ENCODE results near the gene GSN. TPM values are rescaled to one million over a fixed set of nuclear protein-coding genes. Genes with fewer than 3 reads are reported as not detected.

Gene GSN
- total RNA-seq, 1 donor, result 254 TPM

DNA sequence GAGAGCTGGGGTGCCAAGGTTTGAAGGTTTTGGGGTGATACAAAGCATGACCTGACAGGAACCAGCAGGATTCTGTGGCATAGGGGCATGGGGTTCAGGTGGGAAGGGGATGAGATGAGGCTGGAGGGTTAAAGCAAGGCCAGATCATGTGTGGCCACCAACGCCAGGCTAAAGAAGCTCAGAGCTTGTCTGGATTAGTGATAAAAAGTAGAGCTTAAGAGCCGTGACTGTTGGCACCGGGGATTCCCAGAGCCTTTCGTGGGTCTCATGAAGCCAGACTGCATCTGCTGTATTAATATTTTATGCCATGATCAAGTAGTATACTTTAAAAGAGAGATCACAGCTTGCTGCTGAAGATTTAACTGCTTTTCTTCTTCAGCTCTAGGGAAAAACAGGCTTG lies 8.5 kb upstream of the GSN start:
- no peak for DNase-seq (ENCODE audit: low read depth)
- TF ChIP-seq, protein P1, sequence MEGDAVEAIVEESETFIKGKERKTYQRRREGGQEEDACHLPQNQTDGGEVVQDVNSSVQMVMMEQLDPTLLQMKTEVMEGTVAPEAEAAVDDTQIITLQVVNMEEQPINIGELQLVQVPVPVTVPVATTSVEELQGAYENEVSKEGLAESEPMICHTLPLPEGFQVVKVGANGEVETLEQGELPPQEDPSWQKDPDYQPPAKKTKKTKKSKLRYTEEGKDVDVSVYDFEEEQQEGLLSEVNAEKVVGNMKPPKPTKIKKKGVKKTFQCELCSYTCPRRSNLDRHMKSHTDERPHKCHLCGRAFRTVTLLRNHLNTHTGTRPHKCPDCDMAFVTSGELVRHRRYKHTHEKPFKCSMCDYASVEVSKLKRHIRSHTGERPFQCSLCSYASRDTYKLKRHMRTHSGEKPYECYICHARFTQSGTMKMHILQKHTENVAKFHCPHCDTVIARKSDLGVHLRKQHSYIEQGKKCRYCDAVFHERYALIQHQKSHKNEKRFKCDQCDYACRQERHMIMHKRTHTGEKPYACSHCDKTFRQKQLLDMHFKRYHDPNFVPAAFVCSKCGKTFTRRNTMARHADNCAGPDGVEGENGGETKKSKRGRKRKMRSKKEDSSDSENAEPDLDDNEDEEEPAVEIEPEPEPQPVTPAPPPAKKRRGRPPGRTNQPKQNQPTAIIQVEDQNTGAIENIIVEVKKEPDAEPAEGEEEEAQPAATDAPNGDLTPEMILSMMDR (IDR thresholded peaks at IDR 0.05; ENCODE audit: insufficient read depth, low read depth, low read length), result no peak
- H3K4me3 ChIP-seq (ENCODE audit: low read depth, low read length), result no peak overlapping the region

DNA sequence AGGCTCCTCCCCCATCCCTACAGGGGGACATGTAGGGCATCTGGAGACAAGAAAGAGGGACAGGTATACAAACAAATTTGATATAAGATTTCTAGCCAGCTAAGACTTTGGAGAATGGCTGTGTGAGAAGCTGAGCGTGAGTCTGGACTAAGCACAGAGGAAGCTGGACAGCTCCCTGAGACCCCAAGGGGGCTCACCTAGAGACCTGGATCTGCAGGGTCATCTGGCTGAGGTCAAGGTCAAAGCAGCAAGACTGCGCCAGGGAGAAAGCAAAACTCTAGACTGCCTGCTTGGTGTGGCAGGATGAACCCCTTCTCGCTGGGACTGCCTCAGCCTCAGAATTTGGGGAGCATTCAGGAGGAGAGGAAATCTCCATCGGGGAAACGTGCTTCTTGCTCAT lies 8.0 kb upstream of the GSN start:
- H3K4me3 ChIP-seq (ENCODE audit: low read depth, low read length), result no peak overlapping the region
- DNase-seq (ENCODE audit: low read depth), result no peak
- TF ChIP-seq, protein P1 (IDR thresholded peaks at IDR 0.05; ENCODE audit: insufficient read depth, low read depth, low read length), result no peak

DNA sequence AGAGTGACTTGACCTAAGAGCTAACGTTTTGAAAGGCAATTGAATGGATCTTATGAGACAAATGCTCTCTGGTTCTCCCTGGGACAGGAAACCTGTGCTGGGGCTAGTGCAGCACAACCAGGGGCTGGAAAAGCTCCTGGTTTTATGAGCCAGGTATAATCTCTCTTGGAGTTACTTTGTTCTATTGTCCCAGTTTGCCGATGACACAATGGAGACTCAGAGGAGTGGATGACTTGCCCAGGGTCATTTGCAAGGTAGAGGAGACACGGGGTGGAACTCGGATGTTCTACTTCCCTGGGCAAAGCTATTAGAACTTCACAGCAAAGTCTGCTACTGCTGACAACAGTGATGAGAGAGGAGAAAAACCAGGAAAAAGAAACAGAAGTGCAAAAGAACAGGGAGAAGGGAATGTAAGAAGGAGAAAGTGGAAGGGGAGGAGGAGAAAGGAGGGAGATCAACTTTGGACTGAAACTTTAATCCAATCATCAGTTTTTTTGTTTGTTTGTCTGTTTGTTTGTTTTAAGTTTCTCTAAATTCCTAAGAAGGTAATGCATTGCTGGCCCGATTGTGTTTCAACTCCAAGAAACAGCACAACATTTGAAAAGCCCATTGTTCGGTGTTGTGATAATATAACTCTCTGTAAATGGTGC lies 7.4 kb upstream of the GSN start:
- no peak overlapping the region for H3K4me3 ChIP-seq (ENCODE audit: low read depth, low read length)
- no peak for DNase-seq (ENCODE audit: low read depth)
- TF ChIP-seq, protein P1 (IDR thresholded peaks at IDR 0.05; ENCODE audit: insufficient read depth, low read depth, low read length), result no peak

DNA sequence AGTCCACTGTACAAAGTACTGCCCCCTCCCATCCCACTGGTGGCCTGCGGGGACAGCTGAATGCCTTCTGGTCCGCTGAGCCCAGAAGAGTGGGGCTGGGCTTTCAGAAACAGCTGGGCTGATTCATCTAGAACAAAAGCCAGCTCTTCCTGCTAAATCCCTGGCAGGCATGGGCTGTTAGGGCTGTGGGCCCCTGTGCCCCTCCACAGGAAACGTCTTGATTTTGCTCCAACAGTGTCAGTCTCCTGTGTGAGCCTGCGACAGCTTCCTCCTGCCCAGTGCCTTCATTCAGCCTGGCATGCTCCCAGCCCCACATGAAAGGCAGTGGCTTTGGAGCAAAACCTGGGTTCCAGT lies 6.9 kb upstream of the GSN start:
- TF ChIP-seq, protein P1 (IDR thresholded peaks at IDR 0.05; ENCODE audit: insufficient read depth, low read depth, low read length), result no peak
- no peak overlapping the region for H3K4me3 ChIP-seq (ENCODE audit: low read depth, low read length)
- no peak for DNase-seq (ENCODE audit: low read depth)

DNA sequence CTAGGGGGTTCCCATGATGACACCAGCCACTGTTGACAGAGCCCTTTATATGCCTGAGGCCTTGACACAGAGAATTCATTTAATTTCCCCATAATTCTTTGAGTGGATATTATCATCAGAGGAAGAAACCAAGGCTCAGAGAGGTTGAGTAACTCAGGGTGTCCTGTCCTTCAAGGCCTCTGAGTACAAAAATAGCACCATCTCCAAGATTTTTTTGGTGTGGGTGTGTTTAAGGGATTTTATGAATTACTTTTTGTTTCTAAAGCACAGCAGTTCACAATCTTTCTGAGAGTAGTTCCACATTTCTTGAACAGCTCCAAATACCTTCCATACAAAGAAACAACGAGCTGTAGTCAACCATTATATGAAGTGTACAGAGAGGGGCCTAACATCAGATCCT lies 6.2 kb upstream of the GSN start:
- TF ChIP-seq, protein P1 (IDR thresholded peaks at IDR 0.05; ENCODE audit: insufficient read depth, low read depth, low read length), result no peak
- no peak overlapping the region for H3K4me3 ChIP-seq (ENCODE audit: low read depth, low read length)
- DNase-seq (ENCODE audit: low read depth), result no peak

DNA sequence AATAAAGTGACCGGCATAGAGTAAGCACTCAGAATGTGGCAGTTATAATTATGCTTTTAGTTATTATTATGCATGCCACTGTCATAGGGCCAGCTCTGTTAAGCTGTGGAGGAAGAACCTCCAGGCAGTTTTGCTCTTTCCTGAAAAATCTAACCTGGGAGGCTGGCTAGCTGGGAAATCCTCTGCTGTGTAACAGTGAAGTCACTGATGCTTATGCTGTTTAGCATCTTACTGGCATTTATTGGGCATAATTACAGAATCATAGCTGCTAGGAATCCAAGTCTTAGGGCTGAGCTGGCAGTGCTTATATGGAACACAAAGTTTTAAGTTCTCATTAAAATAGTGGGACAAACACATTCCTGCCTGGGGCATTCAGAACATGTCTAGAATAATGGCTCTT lies 5.5 kb upstream of the GSN start:
- no peak overlapping the region for H3K4me3 ChIP-seq (ENCODE audit: low read depth, low read length)
- no peak for DNase-seq (ENCODE audit: low read depth)
- TF ChIP-seq, protein P1 (IDR thresholded peaks at IDR 0.05; ENCODE audit: insufficient read depth, low read depth, low read length), result no peak

DNA sequence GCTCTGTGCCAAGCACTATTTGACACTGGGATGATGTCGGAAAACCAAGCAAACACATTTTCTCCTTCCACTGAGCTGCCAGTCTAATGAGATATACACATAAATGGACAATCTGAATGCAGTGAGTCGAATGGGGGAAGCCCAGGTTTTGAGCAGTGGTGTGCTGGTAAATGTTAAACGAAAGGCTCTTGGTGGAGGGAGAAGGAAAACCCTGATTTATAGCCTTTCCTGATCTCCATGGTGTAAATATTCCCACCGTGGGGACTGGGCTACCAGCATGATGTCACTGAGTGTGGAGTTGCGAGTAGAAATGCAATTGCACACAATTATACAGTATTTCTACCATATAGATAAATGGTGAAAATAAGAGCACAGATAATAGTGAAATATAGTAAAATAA lies 5.0 kb upstream of the GSN start:
- DNase-seq (ENCODE audit: low read depth), result no peak
- H3K4me3 ChIP-seq (ENCODE audit: low read depth, low read length), result no peak overlapping the region
- TF ChIP-seq, protein P1 (IDR thresholded peaks at IDR 0.05; ENCODE audit: insufficient read depth, low read depth, low read length), result no peak

All from fibroblast of villous mesenchyme (primary cell).